Middle frontal gyrus (tissue), 1 donor: ENCODE data around the gene SET.

ENCODE experiments used
- DNase-seq: peaks from one replicate; pipeline ENCODE4 v3.0.0-alpha.2; 2015; ENCODE audit warnings: low spot score; ENCODE audit errors: extremely low spot score

Gene SET

DNA sequence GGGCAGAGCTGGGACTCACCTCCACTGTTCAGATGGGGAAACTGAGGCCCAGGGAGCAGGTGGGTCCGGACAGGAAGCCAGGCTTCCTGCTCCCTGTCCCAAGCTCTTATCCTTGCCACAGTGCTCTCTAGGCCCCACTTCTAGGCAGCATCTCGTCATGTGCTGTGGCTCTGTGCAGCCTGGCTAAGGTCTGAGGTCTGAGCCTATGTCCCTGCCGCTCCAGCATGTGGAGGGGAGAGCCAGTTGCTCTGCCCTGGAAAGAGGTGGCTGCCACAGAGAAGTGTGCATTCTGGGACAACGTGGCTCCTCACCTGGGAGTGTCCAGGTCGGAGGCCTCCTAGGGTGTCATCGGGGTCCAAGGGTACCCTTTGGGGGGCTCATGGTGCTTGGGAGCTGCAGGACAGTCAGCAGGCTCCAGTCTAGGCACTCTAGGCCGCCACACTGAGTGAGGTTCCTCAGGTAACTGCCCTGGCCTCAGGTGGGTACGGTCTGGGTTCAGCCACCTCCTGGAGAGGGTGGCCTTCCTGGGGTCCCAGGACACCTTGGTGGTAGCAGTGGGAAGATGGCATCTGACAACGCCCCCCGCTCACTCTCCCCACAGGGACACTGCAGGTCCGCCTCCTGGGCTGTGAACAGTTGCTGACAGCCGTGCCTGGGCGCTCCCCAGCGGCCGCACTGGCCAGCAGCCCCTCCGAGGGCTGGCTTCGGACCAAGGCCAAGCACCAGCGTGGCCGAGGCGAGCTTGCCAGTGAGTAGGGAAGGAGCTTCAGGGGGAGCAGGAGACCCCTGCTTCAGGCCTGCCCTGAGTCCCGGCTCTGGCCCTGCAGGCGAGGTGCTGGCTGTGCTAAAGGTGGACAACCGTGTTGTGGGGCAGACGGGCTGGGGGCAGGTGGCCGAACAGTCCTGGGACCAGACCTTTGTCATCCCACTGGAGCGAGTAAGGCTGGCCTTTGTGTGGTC is 23.7 kb downstream of the SET start:
- no peak for DNase-seq

DNA sequence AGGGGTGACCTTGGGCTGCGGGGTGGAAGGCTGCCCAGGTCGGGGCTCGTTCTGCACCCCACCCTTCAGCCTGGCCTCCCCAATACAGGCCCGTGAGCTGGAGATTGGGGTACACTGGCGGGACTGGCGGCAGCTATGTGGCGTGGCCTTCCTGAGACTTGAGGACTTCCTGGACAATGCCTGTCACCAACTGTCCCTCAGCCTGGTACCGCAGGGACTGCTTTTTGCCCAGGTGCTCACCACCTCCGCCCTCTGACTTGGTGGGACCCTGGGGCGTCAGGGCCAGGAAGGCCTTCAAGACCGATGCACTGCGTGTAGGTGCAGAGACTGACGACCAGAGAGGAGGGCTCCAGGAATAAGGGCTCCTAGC is 24.4 kb downstream of the SET start:
- no peak for DNase-seq

DNA sequence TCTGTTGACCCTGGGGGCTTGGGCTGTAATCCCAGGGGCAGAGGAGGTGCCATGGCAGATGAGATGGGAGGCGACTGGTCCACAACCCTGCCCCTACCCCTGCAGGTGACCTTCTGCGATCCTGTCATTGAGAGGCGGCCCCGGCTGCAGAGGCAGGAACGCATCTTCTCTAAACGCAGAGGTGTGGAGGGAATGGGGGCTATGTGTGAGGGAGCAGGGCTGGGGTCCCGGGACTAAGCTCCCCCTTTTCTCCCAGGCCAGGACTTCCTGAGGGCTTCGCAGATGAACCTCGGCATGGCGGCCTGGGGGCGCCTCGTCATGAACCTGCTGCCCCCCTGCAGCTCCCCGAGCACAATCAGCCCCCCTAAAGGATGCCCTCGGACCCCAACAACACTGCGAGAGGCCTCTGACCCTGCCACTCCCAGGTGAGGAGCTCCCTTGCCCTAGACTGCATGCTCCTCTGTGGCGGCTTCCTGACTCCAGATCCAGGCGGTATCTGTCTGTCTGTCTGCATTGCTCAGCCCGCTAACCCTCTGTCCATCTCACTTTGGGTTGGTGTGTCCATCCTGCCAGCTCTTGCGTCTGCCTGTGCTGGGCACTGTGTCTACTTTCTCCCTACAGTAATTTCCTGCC is 25.0 kb downstream of the SET start:
- DNase-seq = no peak

DNA sequence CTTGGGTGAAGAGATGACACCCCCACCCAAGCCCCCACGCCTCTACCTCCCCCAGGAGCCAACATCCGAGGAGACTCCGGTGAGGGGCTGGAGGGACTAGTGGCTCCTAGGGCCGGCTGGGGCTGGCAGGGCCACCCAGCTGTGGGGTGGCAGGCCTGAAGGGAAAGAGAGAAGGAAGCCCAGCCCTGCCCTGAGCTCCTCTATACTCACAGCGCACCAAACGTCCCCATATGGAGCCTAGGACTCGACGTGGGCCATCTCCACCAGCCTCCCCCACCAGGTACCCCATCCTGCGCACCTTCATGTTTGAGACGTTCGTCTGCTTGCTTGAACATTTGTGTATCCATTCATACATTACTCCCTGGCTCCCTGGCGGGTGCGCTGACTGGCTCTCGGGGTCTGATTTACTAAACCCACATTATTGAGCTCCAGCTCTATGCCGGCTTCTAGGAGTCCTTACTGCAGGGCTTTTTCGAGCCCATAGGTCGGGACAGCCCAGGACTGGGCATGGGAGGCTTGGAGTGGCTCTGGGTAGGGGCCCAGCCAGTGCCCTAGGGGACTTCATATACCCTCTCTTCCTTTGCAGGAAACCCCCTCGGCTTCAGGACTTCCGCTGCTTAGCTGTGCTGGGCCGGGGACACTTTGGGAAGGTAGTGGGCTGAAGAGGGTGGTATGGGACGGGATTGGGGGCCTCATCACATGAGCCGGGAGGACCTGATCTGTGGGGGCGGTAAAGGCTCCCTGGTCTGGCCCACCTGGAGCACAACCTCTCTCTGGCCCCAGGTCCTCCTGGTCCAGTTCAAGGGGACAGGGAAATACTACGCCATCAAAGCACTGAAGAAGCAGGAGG is 25.8 kb downstream of the SET start:
- DNase-seq = no peak

DNA sequence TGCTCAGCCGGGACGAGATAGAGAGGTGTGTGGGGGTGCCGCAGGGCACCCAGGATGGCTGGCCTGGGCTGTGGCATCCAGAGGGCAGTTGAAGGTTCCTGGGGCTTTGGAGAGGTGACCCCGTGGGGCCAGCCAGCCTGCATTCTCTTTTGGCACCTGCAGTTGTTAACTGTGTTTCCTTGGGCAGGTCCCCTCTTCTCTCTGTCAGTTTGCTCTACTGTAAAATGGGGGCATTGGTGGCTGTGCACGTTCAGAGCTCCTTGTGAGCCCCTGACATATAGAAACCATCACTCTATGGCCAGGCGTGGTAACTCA is 26.4 kb downstream of the SET start:
- DNase-seq = no peak

DNA sequence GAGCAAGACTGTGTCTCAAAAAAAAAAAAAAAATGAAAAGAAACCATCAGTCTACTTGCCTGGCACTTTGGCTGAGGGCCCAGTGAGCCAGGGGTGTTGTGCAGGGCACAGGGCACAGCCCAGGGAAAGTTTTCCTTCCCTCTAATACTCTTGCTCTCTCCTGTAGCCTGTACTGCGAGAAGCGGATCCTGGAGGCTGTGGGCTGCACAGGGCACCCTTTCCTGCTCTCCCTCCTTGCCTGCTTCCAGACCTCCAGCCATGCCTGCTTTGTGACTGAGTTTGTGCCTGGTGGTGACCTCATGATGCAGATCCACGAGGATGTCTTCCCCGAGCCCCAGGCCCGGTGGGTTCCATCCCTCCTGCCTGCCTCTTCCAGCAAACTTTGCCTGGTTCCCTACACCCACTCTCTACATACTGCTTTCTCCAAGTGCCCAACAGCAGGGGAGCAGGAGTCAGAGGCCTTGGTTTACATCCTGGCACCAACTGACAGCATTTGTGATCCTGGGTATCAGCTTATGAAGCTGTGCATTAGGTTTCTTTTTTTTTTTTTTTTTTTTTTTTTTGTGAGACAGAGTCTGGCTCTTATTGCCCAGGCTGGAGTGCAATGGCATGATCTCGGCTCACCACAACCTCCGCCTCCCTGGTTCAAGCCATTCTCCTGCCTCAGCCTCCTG is 27.7 kb downstream of the SET start:
- no peak for DNase-seq

DNA sequence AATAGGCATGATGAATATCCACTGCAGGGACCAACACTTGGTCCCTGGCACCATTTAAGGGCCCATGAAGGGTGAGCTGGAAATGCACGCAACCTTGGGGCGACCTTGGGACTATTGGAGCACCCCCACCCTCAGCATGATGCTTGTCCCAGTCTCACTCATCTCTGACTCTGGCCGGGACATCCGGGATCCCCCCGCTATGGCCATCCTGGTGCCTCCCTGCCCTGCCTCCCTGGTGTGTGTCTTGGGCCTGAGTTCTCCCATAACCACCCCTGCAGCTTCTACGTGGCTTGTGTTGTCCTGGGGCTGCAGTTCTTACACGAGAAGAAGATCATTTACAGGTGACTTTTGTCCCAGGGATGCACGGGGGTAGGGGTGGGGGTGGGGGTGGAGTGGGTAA is 29.0 kb downstream of the SET start:
- DNase-seq = no peak

DNA sequence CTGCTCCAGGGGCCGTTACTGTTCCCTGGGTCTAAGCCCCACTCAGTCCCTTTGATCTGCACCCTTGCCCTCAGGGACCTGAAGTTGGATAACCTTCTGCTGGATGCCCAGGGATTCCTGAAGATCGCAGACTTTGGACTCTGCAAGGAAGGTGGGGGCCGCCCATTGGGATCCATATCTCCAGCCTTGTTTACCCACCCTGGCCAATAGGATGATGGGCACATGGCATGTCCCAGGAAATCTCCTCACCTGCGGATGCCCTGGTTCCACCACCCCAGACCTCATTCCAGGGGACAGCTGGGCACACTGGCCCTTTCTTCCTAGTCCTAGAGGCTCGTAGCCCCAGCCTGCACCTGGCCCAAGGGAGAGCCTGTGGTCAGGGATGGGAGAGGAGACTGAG is 29.5 kb downstream of the SET start:
- DNase-seq = no peak

DNA sequence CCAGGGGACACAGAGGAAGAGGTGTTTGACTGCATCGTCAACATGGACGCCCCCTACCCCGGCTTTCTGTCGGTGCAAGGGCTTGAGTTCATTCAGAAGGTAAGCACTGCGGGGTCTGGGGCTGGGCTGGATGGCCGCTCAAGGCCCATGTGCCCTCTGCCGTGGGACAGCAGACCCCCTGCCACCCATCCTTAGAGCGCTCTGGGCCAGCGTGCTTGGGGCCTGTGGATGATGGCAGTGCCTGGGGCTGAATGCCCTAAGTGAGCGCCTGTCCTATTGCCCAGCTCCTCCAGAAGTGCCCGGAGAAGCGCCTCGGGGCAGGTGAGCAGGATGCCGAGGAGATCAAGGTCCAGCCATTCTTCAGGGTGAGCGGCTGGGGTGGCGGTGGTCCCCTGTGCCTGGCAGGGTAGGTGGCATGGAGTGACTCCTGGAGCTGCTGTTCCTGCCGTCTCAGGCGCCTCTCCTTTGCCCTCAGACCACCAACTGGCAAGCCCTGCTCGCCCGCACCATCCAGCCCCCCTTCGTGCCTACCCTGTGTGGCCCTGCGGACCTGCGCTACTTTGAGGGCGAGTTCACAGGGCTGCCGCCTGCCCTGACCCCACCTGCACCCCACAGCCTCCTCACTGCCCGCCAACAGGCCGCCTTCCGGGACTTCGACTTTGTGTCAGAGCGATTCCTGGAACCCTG is 31.0 kb downstream of the SET start:
- no peak for DNase-seq

DNA sequence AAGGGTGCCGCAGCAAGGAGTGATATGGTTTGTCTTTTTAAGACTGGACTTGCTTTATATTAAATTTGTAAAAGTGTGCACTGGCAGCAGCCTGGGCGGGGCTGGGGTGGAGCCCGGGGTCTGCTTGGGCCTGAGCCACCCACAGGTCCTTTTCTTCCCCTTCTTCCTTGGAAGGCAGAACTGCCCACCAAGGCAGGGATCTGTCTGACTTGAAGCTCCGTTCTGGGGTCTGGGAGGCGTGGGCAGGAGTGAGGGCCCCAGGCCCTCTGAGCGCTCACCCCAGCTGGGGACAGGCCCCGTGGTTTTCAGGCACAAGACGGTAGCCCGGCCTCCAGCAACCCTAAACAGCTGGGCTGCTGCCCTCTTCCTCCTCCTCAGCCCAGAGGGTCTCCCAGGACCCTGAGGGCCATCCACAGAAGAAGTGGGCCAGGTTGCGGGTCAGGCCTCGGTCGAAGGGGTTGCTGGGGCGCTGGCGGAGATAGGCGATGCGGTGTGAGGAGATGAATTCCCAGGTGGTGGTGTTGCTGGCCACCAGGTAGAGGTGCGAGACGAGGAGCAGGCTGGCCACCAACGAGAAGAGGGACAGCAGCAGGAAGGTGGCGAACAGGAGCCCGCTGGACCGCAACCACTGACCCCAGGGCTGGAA is 31.9 kb downstream of the SET start:
- no peak for DNase-seq

DNA sequence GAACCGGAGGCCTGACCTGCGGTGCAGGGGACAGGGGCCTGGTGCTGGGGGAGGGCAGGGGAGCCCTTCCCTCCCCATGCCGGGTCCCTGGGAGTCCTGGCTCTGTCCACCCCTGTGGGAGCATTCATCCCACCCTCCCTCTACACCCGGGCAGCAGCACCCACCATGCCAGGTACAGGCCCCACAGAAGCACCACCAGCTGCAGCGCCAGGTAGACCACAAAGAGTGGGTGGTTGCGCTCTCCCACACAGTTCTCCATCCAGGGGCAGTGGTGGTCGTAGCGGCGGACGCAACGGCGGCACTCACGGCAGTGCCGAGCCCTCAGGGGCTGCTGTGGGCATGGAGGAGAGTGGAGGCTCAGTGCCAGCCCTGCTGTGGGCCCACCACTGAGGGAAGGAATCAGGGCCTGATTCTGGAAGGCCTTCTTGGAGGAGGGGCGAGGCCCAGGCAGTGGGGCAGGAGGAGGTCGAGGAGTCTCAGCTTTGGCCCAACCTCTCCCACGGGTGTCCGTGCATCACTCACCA is 32.5 kb downstream of the SET start:
- DNase-seq = no peak

DNA sequence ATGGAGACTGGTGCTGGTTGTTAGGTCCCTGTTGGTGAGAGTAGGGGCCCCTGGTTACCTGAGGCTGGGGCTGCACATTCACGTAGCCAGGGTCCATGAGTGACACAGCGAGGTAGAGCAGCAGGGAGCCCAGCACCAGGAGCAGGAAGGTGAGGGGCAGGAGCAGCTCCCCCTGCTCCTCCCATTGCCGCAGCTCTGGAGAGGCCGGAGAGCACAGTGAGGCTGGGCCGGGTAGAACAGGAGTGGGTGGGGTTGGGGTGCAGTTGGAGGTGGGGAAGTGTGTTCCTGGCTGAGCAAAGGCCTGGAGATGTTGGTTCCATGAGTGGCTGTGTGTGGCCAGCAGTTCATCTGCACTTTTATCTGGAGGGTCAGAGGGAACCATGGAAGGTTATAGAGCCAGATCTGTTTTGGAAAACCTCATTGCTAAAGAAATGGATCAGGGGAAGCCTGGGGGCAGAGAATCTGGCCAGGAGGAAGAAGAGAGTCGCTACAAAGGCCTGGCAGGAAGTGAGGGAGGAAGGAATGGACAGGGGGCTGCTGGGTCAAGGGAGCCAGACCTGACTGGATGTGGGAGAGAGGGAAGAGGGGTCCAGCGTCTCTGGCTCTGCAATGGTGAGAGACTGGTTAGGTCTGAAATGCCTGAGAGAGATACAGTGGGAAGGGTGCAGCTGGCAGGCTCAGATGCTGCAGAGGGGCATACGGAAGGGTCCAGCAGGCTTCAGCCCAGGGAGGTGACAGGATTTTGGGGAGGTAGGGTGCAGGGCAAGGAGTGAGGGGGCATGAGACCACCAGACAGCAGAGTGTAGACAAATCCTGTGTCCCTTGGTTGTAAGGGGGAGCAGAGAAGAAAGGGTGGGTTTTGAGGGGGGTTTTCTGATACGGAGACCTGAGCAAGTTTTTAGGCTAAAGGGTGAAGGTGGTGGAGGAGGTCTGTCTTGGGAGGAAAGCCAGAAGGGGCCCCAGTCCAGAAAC is 33.6 kb downstream of the SET start:
- no peak for DNase-seq

DNA sequence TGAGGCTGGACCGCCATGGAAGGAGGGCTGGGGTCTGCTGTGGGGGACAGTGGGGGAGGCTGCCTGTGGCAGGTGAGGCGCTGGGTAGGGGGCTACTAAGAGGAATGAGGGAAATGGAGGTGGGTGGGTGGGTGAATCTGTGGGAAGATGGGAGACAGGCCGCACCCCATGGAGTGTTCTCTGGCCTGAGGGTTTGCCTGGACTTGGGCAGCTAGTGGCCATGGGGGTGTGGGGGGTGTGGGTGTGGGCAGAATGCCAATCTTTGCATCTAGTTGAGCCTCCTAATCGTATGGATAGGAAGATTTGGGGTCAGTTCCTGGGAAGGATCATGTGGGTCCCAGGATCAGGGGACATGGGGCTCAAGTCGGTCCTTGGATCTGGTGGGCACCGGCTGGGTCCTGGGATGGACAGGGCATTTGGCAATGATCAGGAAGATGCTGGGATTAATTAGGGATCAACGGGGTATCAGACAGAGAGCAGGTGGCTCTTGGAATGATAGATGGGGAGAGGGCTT is 34.4 kb downstream of the SET start:
- DNase-seq = no peak

DNA sequence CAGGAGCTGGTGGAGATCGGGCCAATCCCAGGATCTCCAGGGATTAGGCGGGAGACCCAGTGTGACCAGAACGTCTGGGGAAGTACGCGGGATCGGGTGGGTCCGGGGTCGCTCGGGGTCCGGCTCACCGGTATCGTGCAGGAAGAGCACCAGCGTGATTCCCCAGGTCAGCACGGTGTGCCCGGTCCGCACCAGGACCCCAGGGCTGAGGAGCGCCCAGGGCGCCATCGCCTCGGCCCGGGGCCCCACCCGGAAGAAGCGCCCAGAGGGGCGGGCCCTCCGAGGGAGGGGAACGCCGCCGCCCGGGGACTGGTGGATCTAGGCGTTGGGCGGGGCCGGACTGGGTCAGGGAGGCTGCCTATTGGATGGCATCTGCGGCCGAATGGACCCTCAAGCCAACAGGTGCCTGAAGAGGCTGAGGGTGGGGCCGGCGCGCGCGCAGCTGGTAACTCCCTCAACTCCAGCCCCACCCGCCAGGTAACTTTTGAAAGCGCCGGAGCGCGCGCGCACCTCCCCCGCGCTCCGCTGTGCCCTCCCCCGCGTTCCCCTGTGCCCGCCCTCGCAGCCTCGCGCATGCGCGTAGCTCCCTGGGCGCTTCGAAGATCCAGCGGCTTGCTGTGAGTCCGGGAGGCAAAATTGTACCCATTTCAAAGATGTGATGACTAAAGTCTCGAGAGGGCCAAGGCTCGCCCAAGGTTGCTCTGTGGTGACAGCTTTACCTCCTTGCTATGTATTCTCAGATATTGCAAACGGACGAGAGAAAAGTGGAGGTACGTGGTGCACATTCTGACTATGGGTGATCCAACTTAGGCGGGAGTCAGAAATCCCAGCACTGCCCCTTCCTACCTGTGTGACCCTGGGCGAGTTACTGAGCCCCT is 35.1 kb downstream of the SET start, which contains the start of gene ZDHHC12:
Gene ZDHHC12 (minus strand): TSS at position 262 of the 878 bp plus-strand sequence. CDS start 34 bp downstream, at position 228.
- peak; percentile 77 for DNase-seq

DNA sequence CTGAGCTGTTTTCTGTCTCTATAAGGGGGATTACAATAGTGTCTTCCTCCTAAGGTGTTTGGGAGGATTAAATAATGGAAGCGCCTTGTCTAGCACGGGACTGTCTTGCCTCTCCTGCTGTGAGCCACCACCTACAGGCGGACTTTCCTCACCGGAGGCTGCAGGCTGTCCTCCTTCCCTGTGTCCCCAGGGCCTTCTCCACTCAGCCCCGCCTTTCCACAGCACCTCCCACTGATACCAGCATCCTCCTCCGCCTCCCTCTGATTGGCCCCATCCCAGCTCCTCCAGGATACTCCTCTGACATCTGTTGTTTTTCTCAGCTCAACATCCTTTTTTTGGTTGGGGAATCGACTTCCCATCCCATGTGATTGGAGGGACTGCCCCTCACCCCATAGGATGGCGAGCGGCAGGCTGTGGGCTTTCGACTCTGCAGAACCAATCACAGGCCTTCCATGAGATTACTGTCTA is 35.8 kb downstream of the SET start:
- peak; percentile 43 for DNase-seq

DNA sequence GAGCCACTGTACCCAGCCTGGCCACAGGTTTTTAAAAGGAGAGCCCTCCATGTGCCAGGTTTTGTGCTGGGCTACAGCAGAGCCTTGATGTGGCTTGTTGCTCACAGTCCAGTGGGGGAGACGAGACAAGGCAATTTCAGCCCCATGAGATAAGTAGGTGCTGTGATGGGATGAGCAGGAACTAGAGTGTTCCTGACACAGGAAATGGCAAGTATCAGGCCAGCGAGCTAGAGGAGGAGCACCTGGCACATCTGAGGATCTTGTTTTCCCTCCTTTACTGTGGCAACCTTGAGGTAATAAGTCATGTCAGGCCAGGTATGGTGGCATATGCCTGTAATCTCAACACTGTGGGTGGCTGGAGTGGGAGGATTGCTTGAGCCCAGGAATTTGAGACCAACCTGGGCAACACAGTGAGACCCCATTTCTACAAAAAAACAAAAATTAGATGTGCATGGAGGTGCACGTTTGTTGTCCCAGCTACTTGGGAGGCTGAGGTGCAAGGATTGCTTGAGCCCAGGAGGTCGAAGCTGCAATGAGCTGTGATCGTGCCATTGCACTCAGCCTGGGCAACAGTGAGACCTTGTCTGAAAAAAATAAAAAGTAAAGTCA is 38.7 kb downstream of the SET start:
- DNase-seq = no peak

DNA sequence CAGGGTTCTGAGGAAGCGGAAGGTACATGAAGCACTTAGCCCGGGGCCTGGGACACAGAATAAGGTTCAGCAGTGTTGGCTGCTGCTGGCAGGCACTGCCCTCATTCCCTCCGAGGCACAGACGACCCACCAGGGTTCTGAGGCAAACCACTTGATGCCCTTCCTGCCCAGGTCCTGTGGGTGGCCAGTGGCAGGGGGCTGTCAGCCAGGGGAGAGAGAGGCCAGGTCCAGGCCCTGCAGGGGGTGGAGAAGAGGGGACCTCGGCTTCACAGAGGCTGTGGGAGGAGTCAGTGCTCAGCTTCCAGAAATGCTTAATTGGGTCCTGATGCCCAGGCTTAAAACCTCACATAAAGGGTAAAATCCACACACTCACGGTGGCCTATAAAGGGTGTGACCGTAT is 39.3 kb downstream of the SET start:
- no peak for DNase-seq
